H1 (cell line): ENCODE measurements around the gene TLE3. TPM values are rescaled to one million over a fixed set of nuclear protein-coding genes. Genes with fewer than 3 reads are reported as not detected.

Experiments
- CHD2 ChIP-seq: IDR thresholded peaks from 2 replicates; pipeline ENCODE4 v1.6.1; 2012; ENCODE audit warnings: low read length, improper control_type of control experiment
- CTBP2 ChIP-seq: IDR thresholded peaks from 2 replicates; pipeline ENCODE4 v1.7.0; 2011; ENCODE audit warnings: borderline replicate concordance, mild to moderate bottlenecking, moderate library complexity, mixed read lengths, low read length; ENCODE audit not compliant: insufficient read depth, insufficient read length
- EGR1 ChIP-seq: IDR thresholded peaks from 2 replicates; pipeline ENCODE4 v1.6.1; 2011; ENCODE audit warnings: low read depth, low read length, borderline replicate concordance
- GABPA ChIP-seq: IDR thresholded peaks from 2 replicates; pipeline ENCODE4 v1.6.1; 2011; ENCODE audit warnings: mild to moderate bottlenecking, low read length, moderate library complexity, borderline replicate concordance; ENCODE audit not compliant: insufficient read depth
- NANOG ChIP-seq: IDR thresholded peaks from 2 replicates; pipeline ENCODE4 v1.6.1; 2011; ENCODE audit warnings: low read length, low read depth, mild to moderate bottlenecking, inconsistent platforms; ENCODE audit not compliant: insufficient read depth, poor library complexity, severe bottlenecking
- RFX5 ChIP-seq: IDR thresholded peaks from 2 replicates; pipeline ENCODE4 v1.6.1; 2011; ENCODE audit warnings: low read depth, low read length, improper control_type of control experiment, borderline replicate concordance
- polyA plus RNA-seq, 7 experiments: library from polyadenylated mRNA; depleted of rRNA in 3 of 7; stranded (reverse) in 5 of 7; unstranded in 2 of 7; fragments of >200 nt in 5 of 7; fragments of 200-250 nt in 2 of 7; gene quantifications; 1 replicate in 5 of 7; 2 replicates in 1 of 7; 4 replicates in 1 of 7; pipeline versions ENCODE4 v1.2.1 to v1.2.3, GENCODE V29; 2011 to 2013; ENCODE audit warnings: missing spikeins in 2 of 7, mixed read lengths in 2 of 7
- total RNA-seq: library from RNA; stranded (reverse); fragmentation: NEBNext Ultra II Directional; extraction: Animal tissue kit (Norgen Biotek cat#: 25700); gene quantifications from 2 replicates; pipeline ENCODE4 v1.2.1, GENCODE V29; 2021

The TLE3 gene
- total and polyA plus RNA-seq, 2 of the 8 experiments (the other 6 are each of a cell fraction or from before 2014, with no cell fraction given), result 25.1 to 61.2 TPM

GRCh38 chr15:70031261-70031660 is 66.5 kb downstream of the TLE3 start (continued):
- no peak for TF ChIP-seq EGR1
- TF ChIP-seq CHD2, result no peak
- TF ChIP-seq RFX5, result no peak
- no peak for TF ChIP-seq GABPA
- TF ChIP-seq CTBP2, result no peak
- TF ChIP-seq NANOG, result no peak
